IMR-90 (cell line): ENCODE results near the gene LAMA4. TPM values are rescaled to one million over a fixed set of nuclear protein-coding genes. Genes with fewer than 3 reads are reported as not detected.

Source experiments
- ATAC-seq: fragments of 200-7000 bp; cut with Tn5 transposase; 2 replicates; pipeline ENCODE4 v1.9.1; 2020; ENCODE audit warnings: low read depth, mild to moderate bottlenecking, moderate library complexity
- BruUV-seq: library from RNA; stranded (reverse); fragments of 400-500 nt; replicated peaks from 2 replicates; lab custom pipeline; 2021; lab: Mats Ljungman, UMichigan
- CTCF ChIA-PET: fragments of 300-600 bp; formaldehyde crosslinking; extraction: SDS; loops from one replicate; lab custom pipeline; 2021; ENCODE audit warnings: antibody characterized with exemption; lab: Yijun Ruan, JAX
- POLR2A ChIA-PET: fragments of 300-600 bp; sonication (Branson Sonifier 250); formaldehyde crosslinking; loops from one replicate; lab custom pipeline; 2022; ENCODE audit warnings: antibody characterized with exemption; ENCODE audit not compliant: unreplicated experiment; lab: Charles Lee
- DNase-seq: peaks from one replicate; pipeline ENCODE4 v3.0.0; 2013
- H2AFZ ChIP-seq: replicated peaks from 2 replicates; pipeline ENCODE3; 2013; ENCODE audit warnings: low read length, mild to moderate bottlenecking; ENCODE audit not compliant: poor library complexity
- H2AK5ac ChIP-seq: 2 replicates; pipeline ENCODE4 v1.6.1; 2013; ENCODE audit warnings: low read depth, low read length, inconsistent platforms
- H2AK9ac ChIP-seq: replicated peaks from 2 replicates; pipeline ENCODE3; 2013; ENCODE audit warnings: mild to moderate bottlenecking, low read depth, low read length, moderate library complexity; ENCODE audit not compliant: poor library complexity
- H2BK120ac ChIP-seq: 2 replicates; pipeline ENCODE4 v1.6.1; 2013; ENCODE audit warnings: low read depth, low read length, inconsistent platforms
- H2BK15ac ChIP-seq: 3 replicates; pipeline ENCODE4 v1.6.1; 2013; ENCODE audit warnings: low read depth, low read length, inconsistent platforms
- H2BK20ac ChIP-seq: 2 replicates; pipeline ENCODE4 v1.6.1; 2013; ENCODE audit warnings: low read depth, mild to moderate bottlenecking, inconsistent platforms, low read length, moderate library complexity
- H2BK5ac ChIP-seq: 2 replicates; pipeline ENCODE4 v1.6.1; 2013; ENCODE audit warnings: mild to moderate bottlenecking, low read depth, low read length, inconsistent platforms; ENCODE audit not compliant: poor library complexity, severe bottlenecking
- H3K14ac ChIP-seq: replicated peaks from 2 replicates; pipeline ENCODE4 v1.6.1; 2013; ENCODE audit warnings: low read depth, low read length, inconsistent platforms
- H3K18ac ChIP-seq: 2 replicates; pipeline ENCODE4 v1.6.1; 2013; ENCODE audit warnings: low read depth, low read length, control low read depth
- H3K23ac ChIP-seq: 2 replicates; pipeline ENCODE4 v1.6.1; 2013; ENCODE audit warnings: low read depth, low read length, inconsistent platforms
- H3K27ac ChIP-seq: 2 replicates; pipeline ENCODE4 v1.5.1; 2013; ENCODE audit warnings: mild to moderate bottlenecking, control low read depth, low read length; ENCODE audit not compliant: insufficient read depth
- H3K27me3 ChIP-seq: 2 replicates; pipeline ENCODE4 v1.6.1; 2013; ENCODE audit warnings: low read length; ENCODE audit not compliant: control insufficient read depth, insufficient read depth
- H3K36me3 ChIP-seq: 2 replicates; pipeline ENCODE4 v1.6.1; 2013; ENCODE audit warnings: low read length, mixed read lengths; ENCODE audit not compliant: control insufficient read depth, insufficient read depth
- H3K4ac ChIP-seq: 2 replicates; pipeline ENCODE4 v1.6.1; 2013; ENCODE audit warnings: low read depth, low read length, inconsistent platforms
- H3K4me1 ChIP-seq: 2 replicates; pipeline ENCODE4 v1.6.1; 2013; ENCODE audit warnings: low read length, mixed read lengths; ENCODE audit not compliant: control insufficient read depth, insufficient read depth
- H3K4me2 ChIP-seq: 2 replicates; pipeline ENCODE4 v1.6.1; 2013; ENCODE audit warnings: low read depth, mild to moderate bottlenecking, control low read depth, low read length, moderate library complexity
- H3K4me3 ChIP-seq: 2 replicates; pipeline ENCODE4 v1.5.1; 2013; ENCODE audit warnings: low read depth, mild to moderate bottlenecking, control low read depth, low read length, moderate library complexity; ENCODE audit not compliant: insufficient read depth
- H3K56ac ChIP-seq: 2 replicates; pipeline ENCODE4 v1.6.1; 2013; ENCODE audit warnings: low read length, inconsistent platforms; ENCODE audit not compliant: insufficient read depth; ENCODE audit errors: extremely low read depth
- H3K79me1 ChIP-seq, 2 experiments: 2 replicates each; pipeline ENCODE4 v1.6.1; 2013; ENCODE audit warnings: low read length in 2 of 2, inconsistent platforms in 1 of 2, low read depth in 1 of 2
- H3K9ac ChIP-seq: 2 replicates; pipeline ENCODE4 v1.6.1; 2013; ENCODE audit warnings: low read depth, low read length, control low read depth
- H3K9me1 ChIP-seq: 2 replicates; pipeline ENCODE4 v1.6.1; 2013; ENCODE audit warnings: low read length, inconsistent platforms; ENCODE audit not compliant: insufficient read depth
- H3K9me3 ChIP-seq: 2 replicates; pipeline ENCODE4 v1.6.1; 2013; ENCODE audit warnings: low read length; ENCODE audit not compliant: control insufficient read depth, insufficient read depth
- H4K20me1 ChIP-seq: 2 replicates; pipeline ENCODE4 v1.6.1; 2013; ENCODE audit warnings: low read length, inconsistent platforms; ENCODE audit not compliant: insufficient read depth
- H4K5ac ChIP-seq: 2 replicates; pipeline ENCODE4 v1.6.1; 2013; ENCODE audit warnings: mild to moderate bottlenecking, low read depth, low read length, control low read depth
- H4K8ac ChIP-seq, 2 experiments: 2 replicates each; pipeline ENCODE4 v1.6.1; 2013; ENCODE audit warnings: low read depth in 2 of 2, low read length in 2 of 2, control low read depth in 1 of 2, inconsistent platforms in 1 of 2
- H4K91ac ChIP-seq: 2 replicates; pipeline ENCODE4 v1.6.1; 2013; ENCODE audit warnings: low read depth, low read length, inconsistent platforms; ENCODE audit not compliant: insufficient read depth
- FOS ChIP-seq: fragments of 150-350 bp; IDR thresholded peaks from 2 replicates; pipeline ENCODE4 v1.6.1; 2016; ENCODE audit warnings: low read depth, low read length
- MAFK ChIP-seq: IDR thresholded peaks from 2 replicates; pipeline ENCODE4 v1.6.1; 2012; ENCODE audit warnings: low read depth, low read length, improper control_type of control experiment
- WGBS, 2 experiments: methylation state at CpG; one replicate each; pipeline versions ENCODE4 v1.1.5 to v1.1.7; 2013; ENCODE audit warnings: missing lambda C conversion rate in 2 of 2; ENCODE audit not compliant: insufficient read length in 1 of 2; ENCODE audit errors: extremely low coverage in 2 of 2; 5-methylcytosine and 5-hydroxymethylcytosine counted together
- dilution Hi-C: fragments of 300-500 bp; cut with HindIII; formaldehyde crosslinking; loops from one replicate; pipeline ENCODE4 v1.14.3; 2018; ENCODE audit warnings: low sequenced_read_pairs; ENCODE audit not compliant: unreplicated experiment
- in situ Hi-C: fragments of 300-500 bp; cut with MboI; formaldehyde crosslinking; loops from 3 replicates; pipeline ENCODE4 v1.14.3; 2019; ENCODE audit warnings: low sequenced_read_pairs, inconsistent platforms, mixed read lengths
- intact Hi-C: fragments of 100-400 bp; cut with micrococcal nuclease; formaldehyde crosslinking; loops from 2 replicates; pipeline ENCODE4 v1.10.0; 2022
- polyA plus RNA-seq, 3 experiments: library from polyadenylated mRNA; depleted of rRNA; stranded (reverse); fragments of >200 nt; gene quantifications; 2 replicates each; pipeline ENCODE4 v1.2.3, GENCODE V29; 2012; ENCODE audit warnings: low replicate concordance in 1 of 3
- total RNA-seq: library from RNA; depleted of rRNA; stranded (reverse); fragments of >200 nt; gene quantifications from 2 replicates; pipeline ENCODE4 v1.2.3, GENCODE V29; 2012
- TF ChIP-seq, protein P1 (sequence below): fragments of 150-350 bp; IDR thresholded peaks from 2 replicates; pipeline ENCODE4 v1.6.1; 2017; ENCODE audit warnings: mild to moderate bottlenecking, antibody characterized with exemption, low read length, low read depth

The LAMA4 gene
- total and polyA plus RNA-seq, 2 of the 4 experiments (the other 2 are of a cell fraction) = 33.9 to 35.8 TPM

- TF ChIP-seq FOS = no peak
Measured at GRCh38 chr6:112085286-112086065, 168.9 kb downstream of the LAMA4 start (continued).

DNA sequence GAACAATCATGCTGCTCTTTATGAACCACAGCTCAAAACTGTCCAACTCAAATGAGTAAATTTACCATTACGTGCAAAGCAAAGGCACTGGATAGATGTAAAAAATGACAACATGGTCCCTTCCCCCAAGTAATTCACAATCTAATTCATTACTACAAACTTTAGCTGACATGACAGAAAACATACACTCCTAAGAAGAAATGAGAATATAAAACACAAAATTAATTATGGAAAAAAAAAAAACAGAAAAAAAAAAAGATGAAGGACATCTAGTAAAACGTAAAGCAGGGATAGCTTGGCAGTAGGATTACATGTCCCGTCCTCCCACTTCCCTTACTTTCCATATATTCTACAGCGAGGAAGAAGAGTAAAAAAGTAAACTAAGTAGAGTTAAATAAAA, 172.8 kb downstream of the LAMA4 start:
- no peak for ATAC-seq
- no CpG with 5 or more reads among the region's 4 CpGs for WGBS, 2 experiments

More for the DNA sequence above, 172.8 kb downstream of the LAMA4 start:
- dilution Hi-C loops (no loop called here), in situ Hi-C loops (no loop called here), intact Hi-C loops (no loop called here)
- Histone ChIP-seq H3K9ac (no peak overlapping the region), H3K27me3 (no peaks in the 10 kb centered on the region), H3K9me1 (no peaks in the 10 kb centered on the region), H4K91ac (no peak overlapping the region), H3K4me2 (no peak overlapping the region), H3K79me1 (peaks cover 3 to 4% of the 10 kb centered on the region in 2 experiments; a peak in 1 of 4 replicates), H3K18ac (no peak overlapping the region), H3K4me3 (no peak overlapping the region), H3K56ac (no peak overlapping the region), H3K23ac (no peak overlapping the region), H2BK20ac (no peak overlapping the region), H3K36me3 (peaks cover 2% of the 10 kb centered on the region; the same call in 1 of the 2 replicates), H4K8ac (no peak overlapping the region), H3K9me3 (no peaks in the 10 kb centered on the region), H4K5ac (no peak overlapping the region), H2AFZ (no peak overlapping the region), H2AK5ac (no peak overlapping the region), H3K27ac (no peak overlapping the region), H2BK15ac (no peak overlapping the region), H3K4ac (no peak overlapping the region), H2BK5ac (no peak overlapping the region), H2AK9ac (no peak overlapping the region), H3K14ac (no peak overlapping the region), H2BK120ac (no peak overlapping the region), H4K20me1 (no peaks in the 10 kb centered on the region), H3K4me1 (no peaks in the 10 kb centered on the region)
- POLR2A ChIA-PET = no interaction called here
- BruUV-seq = no TSS peak
- TF ChIP-seq, protein P1, sequence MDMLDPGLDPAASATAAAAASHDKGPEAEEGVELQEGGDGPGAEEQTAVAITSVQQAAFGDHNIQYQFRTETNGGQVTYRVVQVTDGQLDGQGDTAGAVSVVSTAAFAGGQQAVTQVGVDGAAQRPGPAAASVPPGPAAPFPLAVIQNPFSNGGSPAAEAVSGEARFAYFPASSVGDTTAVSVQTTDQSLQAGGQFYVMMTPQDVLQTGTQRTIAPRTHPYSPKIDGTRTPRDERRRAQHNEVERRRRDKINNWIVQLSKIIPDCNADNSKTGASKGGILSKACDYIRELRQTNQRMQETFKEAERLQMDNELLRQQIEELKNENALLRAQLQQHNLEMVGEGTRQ = no peak
- peak; percentile 84 for TF ChIP-seq MAFK
- CTCF ChIA-PET = no interaction called here
- no peak for DNase-seq
